GM21528 (cell line): ENCODE measurements around the gene SYT2.

Experiments
- ATAC-seq: cut with Tn5 transposase; IDR thresholded peaks from one replicate; pipeline ENCODE4 v1.9.1; 2021; ENCODE audit warnings: mild to moderate bottlenecking, moderate library complexity; ENCODE audit not compliant: unreplicated experiment, low FRiP score

SYT2 gene

DNA sequence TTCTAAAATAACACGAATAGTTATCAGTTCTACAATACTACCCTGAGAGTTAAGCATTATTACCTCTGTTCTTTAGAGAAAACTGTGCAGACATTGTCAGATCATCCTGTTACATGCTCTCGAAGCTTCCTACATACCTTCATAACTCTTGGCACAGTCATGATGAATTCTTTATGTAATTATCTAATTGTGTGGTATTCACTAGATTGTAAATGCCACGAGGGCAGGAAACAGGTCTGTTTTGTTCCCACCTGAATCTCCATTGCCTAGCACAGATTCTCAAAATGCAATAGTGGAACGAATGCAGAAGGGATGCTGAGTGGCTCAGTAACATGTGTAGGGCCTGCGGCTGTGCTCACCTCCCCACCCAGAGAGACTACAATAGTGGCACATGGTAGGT is 3.4 kb downstream of the SYT2 start:
- no peak for ATAC-seq

DNA sequence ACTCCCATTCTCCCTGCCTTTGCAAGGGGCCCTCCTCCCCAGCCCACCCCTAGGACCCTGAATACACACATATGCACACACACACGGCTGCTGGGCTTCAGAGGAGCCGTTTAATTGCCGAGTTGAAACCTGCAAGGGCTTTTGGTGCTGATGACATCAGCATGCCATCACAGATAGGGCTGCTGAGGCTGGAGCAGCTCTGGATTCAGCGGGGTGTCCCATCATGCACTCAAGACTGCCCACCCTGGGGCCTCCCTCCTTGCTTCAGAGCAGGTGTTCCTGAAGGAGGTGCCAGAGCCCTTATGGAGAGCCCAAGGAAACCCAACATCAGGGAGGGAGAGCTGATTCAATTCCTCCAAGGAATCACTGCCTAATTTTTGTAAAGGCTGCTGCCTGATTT is 5.7 kb downstream of the SYT2 start:
- no peak for ATAC-seq

DNA sequence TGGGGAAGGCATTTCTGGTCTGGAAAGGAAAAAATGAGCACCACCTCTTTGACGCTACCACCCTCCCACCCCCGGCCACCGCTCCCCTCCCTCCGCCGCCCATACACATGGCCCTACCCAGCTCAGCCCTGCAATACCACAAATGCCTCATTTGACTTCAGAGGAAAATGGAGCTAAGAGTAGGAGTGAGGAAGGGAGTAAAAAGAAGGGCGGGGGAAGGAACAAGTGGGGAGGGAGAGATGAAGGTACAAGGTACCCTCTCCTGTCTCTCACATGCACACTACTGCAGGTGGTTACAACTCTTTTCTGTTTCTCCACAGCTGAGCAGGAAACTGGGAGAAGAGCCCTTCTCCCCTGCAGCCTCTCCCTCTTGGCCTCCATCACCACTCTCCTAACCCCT is 7.1 kb downstream of the SYT2 start:
- ATAC-seq = no peak

DNA sequence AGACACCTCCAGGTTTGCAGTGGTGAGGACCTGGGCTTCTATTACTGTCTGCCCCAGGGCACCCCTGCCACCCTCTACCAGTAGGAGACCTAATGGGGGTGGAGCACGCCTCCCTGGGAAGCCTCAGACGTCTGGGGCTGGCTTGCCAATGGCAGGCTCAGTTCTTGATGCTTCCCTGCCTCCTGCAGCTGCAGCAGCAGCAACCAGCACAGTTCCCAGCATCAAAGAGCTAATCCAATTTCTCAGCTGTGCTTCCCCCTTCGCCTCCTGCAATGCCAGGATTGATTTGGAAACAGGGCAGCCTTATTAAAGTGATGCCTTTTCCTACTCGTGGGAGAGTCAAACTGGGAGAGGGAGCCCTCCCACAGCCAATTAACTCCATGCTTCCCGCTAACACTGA is 8.2 kb downstream of the SYT2 start:
- ATAC-seq = no peak

DNA sequence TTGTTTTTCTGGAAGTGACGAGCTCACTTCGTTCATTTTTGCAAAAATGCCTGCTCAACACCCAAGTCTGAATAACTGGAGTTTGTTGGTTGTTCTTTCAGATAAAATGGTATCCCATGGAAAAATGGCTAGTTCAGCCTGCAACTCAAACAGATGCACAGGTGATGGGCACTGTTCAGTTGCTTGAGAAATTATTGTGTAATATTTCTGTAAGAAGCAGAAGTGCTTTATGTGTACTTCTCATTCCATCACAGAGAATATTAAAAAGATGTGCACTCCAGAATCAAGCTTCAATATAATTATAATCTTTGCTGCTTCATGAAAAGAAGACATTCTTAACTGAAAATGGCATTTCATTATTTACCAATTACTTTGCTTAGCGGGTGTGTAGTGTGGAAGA is 9.1 kb downstream of the SYT2 start:
- no peak for ATAC-seq

DNA sequence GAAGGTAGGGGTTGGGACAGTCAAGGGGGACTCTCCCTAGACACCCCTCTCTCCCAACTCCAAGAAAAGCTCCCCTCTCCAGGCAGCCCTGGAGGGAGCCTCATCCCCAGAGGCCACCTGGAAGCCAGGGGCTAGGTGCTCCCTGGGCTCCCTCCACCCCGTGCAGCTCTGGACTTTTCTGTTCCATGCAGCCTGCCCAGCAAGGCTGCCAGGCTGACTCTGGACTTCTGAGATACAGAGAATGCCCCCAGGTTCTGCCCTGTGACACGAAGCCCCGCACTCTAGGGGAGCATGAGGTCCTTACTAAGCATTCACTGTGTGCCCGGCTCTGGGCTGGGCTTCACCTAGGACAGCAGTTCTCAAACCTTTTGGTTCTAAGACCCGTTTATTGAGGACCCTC is 10.2 kb downstream of the SYT2 start:
- no peak for ATAC-seq

DNA sequence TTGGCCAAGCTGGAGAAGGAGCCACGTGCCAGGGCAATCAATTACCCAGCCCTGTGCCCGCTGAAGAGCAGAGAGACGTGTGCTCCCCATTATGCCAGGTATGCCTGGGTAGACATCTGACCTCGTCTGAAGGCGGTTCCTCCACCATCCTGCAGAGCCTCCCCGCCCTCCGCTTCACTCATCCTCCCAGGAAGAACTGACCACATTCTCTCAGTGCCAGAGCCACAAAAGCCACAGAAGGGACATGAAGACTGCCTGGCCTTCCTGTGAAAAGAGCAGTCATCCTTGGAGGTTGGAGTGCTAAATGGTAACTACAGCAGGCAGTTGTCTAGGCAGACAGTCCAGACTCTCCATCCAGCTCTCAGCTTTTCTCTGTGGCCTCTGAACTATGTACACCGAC is 12.0 kb downstream of the SYT2 start:
- no peak for ATAC-seq

DNA sequence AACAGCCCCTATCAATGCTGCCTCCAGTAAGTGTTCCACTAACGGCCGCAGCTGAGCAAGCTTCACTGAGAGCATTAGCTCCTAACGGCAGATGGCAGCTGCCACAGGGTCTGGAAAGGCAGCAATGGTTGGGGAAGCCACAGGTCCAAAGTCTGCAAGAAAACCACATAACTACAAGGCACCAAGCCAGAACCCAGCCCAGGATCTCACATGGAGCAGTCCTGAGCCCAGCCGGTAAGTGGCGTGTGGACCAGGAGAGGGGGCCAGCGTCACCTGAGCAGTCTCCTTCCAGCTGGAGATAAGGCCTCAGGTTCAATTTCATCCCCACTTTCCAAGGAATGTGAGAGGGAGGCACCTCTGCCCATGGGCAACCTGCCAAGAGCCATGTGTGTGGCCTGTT is 13.2 kb downstream of the SYT2 start:
- no peak for ATAC-seq

DNA sequence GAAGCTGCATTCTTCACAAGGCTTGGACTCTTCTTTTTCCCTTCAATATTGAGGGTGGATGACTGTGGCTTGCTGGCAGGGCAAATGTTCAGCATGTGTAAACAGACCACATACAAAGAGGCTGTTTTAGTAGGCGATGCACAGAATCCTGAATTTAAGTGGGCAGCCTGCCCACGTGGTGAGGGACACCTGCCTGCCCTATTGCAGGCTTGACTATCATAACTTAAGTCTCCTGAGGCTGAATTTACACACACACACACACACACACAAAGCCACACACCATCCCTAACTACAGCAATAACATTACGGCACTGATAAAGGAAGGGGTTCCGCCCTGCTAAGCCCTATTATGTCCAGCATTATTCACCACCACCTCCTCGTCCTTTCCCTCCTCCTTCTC is 15.9 kb downstream of the SYT2 start:
- no peak for ATAC-seq

DNA sequence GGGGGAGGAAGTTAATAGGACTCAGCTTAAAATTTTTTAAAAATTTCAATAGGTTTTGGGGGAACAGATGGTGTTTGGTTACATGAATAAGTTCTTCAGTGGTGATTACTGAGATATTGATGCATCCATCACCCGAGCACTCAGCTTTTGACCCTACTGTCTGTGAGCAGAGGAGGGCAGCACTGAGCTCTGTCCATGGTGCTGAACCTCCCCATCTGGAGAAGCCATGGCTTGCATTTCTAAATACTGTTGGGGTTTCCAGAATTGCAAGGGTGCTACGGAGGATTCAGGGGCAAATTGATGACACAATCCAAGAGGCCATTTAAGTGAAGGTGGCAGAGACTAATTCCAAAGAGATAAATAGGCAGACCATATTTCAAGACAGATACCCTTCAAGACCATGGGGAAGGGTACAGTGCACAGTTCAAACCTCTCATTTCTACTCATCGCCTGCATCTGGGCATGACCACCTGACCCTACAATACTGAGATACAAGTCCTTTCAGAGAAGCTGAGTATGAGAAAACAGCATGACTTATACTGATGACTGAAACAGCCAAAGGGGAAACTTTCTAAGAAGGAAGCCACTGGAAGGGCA is 17.2 kb downstream of the SYT2 start:
- ATAC-seq = no peak

DNA sequence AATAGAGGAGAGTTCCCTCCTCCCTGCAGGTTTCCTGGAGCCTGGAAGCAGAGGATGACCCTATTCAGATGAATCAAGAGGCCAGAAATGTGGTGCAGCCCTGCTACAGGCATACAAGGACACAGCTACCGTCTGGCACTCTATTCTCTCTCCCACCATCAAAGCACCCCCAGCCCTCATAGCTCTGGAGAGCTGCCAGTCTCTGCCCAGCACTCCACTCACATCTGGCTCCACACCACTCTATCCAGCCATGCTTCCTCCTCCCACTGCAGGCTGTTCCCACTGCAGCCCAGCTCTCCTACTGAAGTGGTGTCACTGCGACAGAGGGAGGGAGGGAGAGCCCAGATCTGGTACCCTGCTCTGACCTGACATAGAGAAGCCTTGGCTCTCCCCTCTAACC is 18.4 kb downstream of the SYT2 start:
- ATAC-seq = no peak

DNA sequence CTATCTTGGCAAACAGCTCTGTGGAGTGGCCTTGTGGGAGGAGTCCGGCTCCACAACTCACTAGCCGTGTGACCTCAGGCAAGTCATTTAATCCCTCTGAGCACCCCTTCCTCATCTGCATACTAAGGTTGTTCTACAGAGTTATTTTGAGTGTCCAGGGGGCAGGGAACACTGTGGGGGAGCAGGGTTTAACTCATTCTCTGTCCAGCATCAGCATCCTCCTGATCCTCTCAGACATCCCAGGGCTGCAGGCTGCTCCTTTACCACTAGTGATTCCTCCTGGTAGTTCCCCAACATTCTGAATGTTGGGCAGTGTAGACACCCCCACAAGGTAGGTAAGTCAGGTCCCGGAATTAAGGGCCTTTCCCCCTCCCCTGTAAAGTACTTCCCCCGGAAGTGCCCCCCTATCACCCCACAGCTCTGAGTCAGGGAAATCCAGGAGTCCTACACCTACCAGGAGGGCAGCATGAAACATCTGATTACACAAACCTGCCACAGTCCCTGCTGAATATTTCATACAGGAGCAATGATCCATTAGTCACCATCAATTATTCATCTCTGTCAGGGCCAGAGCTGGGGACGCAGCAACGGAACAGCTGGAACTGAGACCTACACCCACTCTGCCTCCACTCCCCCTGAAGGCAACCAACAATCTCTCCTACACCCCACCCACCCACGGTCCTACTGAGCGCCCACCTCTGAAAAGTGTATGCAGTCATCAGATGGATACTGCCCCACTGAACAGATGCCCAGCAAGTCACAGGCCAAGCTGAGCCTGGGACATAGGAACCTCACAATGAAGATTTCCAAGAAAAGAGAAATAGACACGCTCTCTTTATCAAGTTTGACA is 20.5 kb downstream of the SYT2 start:
- no peak for ATAC-seq

DNA sequence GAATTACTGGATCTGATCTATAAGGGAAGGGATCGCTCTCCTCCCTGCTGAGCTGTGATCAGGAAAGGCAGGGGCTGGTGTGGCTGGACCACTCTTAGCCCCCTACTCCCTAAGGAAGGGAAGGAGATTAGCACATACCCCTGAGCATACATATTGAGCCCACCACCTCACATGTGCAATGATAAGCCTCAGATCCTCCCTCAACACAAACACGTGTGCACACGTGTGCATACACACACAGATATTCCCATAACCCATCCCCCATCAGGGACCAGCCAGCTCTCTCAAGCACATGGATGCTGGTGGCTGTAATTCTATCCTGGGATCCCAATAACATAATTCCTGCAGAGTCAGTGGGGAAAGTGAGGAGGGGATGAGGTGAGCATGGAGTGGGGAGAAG is 21.2 kb downstream of the SYT2 start:
- ATAC-seq = no peak

DNA sequence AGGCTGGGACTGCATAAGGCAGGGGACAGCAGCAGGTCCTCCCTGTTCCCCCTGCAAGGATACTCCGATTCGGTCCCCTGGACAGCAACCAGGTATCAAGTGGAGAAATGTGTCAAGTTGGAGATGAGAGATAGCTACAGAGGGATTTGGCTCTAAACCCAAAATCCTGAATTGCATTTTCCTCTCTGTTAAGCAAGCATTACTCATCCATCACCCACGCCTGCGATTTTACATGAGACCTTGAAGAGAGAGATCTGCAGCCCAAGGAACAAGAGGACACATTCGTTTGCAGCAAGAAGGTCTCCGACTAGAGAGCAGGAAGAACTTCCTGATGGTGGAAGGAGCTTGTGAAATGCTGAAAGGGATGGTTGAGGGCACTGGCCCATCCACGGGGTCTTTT is 21.9 kb downstream of the SYT2 start:
- ATAC-seq = no peak

DNA sequence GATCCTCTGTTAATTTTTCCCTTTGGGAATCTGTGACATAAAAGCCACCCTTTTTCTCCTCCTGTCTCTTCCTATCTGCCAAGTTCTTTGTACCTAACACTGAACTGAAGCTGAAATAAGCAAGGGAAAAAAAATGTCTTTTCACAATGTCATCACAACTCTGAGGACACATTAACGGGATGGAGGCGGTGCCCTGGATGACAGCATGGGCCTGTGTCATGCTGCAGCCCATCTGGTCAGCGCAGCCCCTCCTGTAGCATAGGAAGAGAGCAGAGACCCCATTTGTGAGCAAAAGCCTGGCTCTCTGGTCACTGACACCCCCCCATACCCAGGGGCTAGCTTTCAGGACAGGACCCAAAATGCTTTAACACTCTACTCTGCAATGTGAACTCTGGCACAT is 22.5 kb downstream of the SYT2 start:
- ATAC-seq = no peak

DNA sequence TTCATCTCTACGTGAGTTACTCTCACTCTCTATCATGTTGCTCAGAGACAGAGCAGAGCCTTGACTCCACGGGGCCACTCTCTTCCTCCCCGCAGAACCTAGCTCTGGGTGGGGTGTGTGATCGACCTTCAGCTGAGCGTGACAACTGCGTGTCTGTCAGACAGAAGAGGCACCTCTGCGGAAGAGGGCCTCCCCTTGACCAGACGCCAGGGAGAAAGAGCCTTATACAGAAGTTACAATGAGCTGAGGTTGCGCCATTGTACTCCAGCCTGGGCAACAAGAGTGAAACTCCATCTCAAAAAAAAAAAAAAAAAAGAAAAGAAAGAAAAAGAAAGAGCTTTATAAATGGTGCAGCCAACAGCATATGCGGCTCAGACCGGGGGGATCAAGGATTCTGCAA is 22.9 kb downstream of the SYT2 start:
- no peak for ATAC-seq

DNA sequence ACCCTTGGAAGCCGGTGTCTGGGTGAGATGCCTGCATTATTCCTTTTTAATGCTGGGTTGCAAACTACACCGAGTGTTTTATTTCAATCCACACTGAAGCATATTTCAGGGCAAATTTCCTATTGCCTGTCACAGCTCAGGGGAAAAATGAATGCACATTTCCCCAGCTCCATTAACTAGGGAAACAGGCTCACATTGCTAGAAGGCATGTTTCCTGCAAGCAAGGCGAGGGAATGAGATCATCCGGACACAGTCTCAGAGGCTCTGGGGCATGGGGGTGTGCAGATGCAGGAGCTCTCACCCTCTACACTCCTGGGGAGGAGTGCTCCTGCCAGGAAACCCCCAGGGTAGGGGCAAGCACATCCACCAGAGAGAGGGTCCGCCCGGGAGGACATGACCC is 24.6 kb downstream of the SYT2 start:
- ATAC-seq = no peak

DNA sequence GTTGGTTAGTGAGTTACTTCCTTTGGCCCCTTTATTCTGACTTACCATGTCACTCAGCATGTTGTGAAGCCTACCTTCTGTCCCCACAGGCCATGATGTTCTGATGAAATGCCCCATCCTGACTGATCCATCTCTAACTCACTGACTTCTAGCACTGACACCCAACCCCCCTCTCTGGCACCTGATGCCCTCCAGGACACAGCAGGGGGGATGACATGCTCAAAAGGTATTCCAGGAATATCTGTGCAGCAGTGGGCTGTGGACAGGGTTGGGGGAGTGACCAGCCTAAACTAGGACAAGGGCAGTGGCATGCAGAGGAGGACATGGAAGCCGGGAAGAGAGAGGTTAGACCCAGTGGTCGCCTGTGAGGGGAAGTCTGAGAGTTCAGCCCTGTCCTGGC is 25.5 kb downstream of the SYT2 start:
- ATAC-seq = no peak

DNA sequence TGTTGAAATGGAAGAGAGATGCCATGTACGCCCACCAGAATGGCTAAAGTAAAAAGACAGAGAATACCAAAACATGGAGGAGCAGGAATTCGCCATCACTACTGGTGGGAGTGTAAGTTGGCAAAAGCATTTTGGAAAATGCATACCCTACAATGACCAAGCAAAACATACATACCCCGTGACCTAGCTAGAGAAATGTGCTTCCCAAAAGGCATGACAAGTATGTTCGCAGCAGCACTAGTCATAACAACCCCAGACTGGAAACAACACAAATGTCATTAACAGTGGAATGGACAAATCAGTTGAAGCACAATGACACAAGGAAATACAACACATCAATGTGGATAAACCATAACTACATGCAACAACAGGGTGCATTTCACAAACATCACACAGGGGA is 27.2 kb downstream of the SYT2 start:
- ATAC-seq = no peak

DNA sequence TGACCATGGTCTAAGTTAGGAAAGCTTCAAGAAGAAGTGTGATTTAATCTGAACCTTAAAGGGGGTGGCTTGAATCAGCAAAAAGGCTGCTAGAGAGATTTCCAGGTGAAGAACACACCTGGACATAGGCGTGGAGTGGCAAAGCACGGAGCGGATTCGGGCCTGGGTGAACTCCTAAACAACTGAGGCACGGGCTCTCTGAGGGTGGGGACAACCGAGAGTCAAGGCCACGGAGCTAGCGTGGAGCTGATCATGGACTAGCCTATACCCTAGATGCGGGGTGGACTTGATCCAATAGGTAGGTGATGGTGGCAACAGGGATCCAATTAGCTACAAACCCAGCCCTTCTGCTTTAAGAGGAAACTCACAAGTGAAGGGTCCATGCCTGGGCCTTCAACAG is 27.8 kb downstream of the SYT2 start:
- no peak for ATAC-seq

DNA sequence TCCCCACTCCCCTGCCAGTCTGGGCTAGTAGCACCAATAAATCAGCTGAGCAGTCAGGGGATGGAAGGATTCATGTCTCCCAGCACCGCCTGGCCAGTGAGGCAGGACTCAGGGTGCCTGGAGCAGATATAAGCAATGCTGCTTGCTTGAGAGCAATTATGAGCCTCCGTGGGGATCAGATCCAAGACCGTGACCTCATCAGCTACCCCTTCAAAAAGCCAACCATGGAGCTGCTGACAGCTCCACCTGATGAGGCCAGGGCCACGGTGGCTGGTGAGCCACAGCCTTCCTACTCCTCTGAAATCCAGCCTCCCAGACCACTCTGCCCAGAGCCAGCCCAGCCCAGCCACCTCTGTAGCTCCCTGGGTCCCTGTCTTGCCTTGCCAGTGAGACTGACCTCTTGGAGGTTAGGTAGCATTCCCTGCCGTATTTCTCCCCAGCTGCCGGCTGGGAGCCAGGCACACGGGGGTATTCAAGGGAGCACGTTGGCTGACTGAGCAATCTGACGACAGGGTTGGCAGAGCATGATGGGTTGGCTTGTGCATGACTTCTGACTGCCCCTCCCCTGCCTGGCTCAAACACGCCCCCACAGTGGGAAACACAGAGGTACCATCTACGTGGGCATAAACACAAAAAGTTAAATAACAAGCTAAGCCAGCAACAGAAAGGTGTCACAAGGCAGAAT is 28.4 kb downstream of the SYT2 start:
- no peak for ATAC-seq
